NT2/D1 (cell line): Measurements from ENCODE around the gene FOXQ1.

ENCODE experiments used
- SUZ12 ChIP-seq: IDR thresholded peaks from 2 replicates; pipeline ENCODE4 v1.6.1; 2011; ENCODE audit not compliant: insufficient read length, insufficient read depth; ENCODE audit errors: extremely low read depth
- YY1 ChIP-seq: IDR thresholded peaks from 2 replicates; pipeline ENCODE4 v1.6.1; 2011; ENCODE audit not compliant: insufficient read length, insufficient read depth
- ZNF274 ChIP-seq: IDR thresholded peaks from 2 replicates; pipeline ENCODE4 v1.6.1; 2011; ENCODE audit warnings: mild to moderate bottlenecking, low read depth, low read length

GRCh38 chr6:1309366-1309765 is 2.5 kb upstream of the FOXQ1 start:
- TF ChIP-seq ZNF274 (no peak), YY1 (no peak), SUZ12 (no peak)
